NCI-H1436 treated with DMSO at 0.1 percent for 48 hours (cell line): ENCODE data around the gene ECSCR.
"Not testable (repeated sequence)": the region's sequence is repeated elsewhere in the genome, so short reads cannot be mapped to it uniquely, and the experiment has no call there.

Experiments used
- DNase-seq: peaks from one replicate; lab custom pipeline; 2025; lab: John Stamatoyannopoulos, UW

The ECSCR gene

GRCh38 chr5:139410993-139411828, 51.3 kb downstream of the ECSCR start:
- no peak for DNase-seq

GRCh38 chr5:139410121-139410992, 52.2 kb downstream of the ECSCR start:
- DNase-seq: no peak

GRCh38 chr5:139409116-139409515, 53.4 kb downstream of the ECSCR start:
- DNase-seq: not testable (repeated sequence)

- no peak for DNase-seq
Measured at GRCh38 chr5:139408191-139408590, 54.4 kb downstream of the ECSCR start.

- no peak for DNase-seq
Measured at GRCh38 chr5:139407517-139407916, 55.0 kb downstream of the ECSCR start.

GRCh38 chr5:139406963-139407362, 55.6 kb downstream of the ECSCR start:
- no peak for DNase-seq

GRCh38 chr5:139404484-139404840, 58.1 kb downstream of the ECSCR start:
- no peak for DNase-seq

DNA sequence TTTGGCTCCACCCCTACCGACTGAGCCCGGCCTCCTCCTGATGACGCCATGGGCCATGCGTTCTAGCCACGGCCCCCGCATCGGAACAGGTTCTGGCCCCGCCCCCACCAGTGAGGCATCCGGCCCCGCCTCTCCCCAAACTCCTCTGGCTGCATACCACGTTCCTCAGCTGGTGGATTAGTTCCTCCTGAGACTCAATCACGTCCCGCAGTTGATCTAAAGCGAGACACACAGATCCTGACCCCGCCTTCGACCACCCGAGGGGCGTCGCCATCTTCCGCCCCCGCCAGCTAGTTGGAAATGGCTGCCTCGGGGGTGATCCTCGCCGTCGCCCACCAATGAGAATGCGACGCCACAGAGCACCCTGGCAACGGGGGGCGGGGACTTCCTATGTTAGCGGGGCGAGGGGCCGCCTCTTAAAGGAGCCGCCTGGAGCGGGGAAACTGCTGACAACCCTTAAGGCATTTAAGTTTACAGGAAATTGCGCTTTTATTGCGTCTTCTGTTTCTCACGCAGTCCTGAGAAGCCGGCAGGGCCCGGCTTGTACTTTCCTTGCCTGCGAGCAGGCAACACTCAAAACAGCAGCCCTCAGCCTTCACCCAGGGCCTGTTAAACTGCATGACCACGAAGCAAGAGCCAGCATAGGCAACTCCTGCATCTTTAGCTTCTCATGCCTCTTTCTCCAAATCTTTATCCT, 58.6 kb downstream of the ECSCR start, which contains the start of gene SPATA24:
SPATA24 (minus strand) TSS at position 303 of the 697 bp plus-strand sequence; CDS start at position 274, 29 bp downstream.
- DNase-seq: peak; percentile 90

DNA sequence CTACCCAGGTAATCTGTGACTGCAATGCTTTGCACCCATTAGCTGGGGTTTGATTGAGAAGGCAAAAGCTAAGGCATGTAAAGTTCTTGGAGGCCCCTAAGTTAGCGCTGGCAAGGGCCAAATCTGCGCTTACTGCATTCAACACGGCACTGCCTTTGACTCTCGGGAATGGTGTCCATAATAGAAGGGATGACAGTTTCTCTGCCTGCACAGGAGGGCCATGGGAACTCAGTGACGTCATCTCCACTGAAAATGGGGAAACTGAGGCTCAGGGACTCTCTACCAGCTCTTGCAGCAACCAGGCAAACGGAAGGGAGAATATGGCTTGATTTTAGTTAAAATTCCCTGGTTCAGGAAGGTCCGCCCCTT, 59.1 kb downstream of the ECSCR start:
- no peak for DNase-seq

DNA sequence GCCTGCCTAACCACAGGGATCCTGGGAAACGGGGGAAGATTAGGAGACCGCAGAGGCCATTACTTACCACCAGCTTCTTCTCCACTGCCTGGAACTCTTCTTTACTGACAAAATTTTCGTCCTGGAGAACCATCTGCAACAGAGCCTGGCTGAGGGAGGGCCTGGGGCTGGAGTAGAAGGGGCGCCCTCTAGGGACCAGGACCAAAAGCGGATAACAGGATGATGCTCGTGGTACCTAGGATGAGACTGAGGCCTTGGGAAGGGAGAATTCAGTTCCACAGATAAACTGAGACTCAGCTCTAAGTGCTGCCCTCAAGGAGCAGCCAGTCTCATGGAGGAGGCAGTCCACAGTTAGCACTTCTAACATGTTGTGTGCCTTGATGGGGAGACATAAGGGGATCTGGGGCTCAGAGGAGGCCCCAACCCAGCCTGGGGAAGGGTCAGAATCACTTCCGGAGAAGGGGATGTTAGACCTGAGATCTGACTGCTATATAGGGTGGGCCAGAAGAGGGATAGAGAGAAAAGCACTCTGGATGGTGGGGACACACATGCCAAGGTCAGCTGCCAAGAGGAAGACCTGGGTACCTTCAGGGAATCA, 59.9 kb downstream of the ECSCR start:
- no peak for DNase-seq

DNA sequence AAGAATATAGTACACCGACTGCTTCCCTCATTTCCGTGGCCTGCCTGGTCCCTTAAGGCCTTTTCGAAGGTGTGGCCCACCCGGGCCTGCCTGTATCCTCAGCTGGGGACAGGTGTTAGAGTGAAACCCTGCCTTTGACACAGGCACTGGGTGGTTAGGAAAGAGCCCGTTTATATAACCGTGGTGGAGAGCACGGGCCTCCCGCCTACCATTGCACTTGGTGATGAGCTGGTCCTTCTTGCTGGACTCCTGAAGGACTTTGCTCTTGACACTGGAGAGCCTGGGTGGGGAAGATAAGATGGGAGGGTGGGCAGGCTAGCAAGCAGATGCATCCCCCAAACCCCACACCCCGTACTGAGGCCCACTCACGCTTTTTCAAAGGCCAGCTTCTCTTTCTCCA, 61.0 kb downstream of the ECSCR start:
- DNase-seq: no peak

- DNase-seq: no peak
Measured at GRCh38 chr5:139399501-139400121, 62.9 kb downstream of the ECSCR start.
